Activated CD8-positive, alpha-beta T cell treated with anti-CD3 and anti-CD28 coated beads for 36 hours (primary cell): ENCODE measurements around the gene MAP3K2. TPM values are rescaled to one million over a fixed set of nuclear protein-coding genes. Genes with fewer than 3 reads are reported as not detected.

Experiments
- ATAC-seq: fragments of 200-7000 bp; cut with Tn5 transposase; one replicate; pipeline ENCODE4 v1.10.0; 2021; ENCODE audit warnings: mild to moderate bottlenecking, moderate library complexity
- CTCF ChIA-PET: fragments of 350-600 bp; sonication (Branson Sonifier 250); formaldehyde crosslinking; loops from one replicate; lab custom pipeline; 2021; ENCODE audit warnings: antibody characterized with exemption; lab: Charles Lee
- POLR2A ChIA-PET: fragments of 350-600 bp; sonication (Branson Sonifier 250); formaldehyde crosslinking; loops from one replicate; lab custom pipeline; 2021; ENCODE audit warnings: antibody characterized with exemption; lab: Charles Lee
- DNase-seq: peaks from one replicate; pipeline ENCODE4 v3.0.0-alpha.2; 2020
- H3K27ac Mint-ChIP-seq: one replicate; pipeline ENCODE4 v1.8.0; 2021; ENCODE audit warnings: mild to moderate bottlenecking, mixed read lengths
- H3K27me3 Mint-ChIP-seq: one replicate; pipeline ENCODE4 v1.8.0; 2021; ENCODE audit warnings: mixed read lengths
- H3K36me3 Mint-ChIP-seq: one replicate; pipeline ENCODE4 v1.8.0; 2021; ENCODE audit warnings: low read depth, mixed read lengths
- H3K4me1 Mint-ChIP-seq: one replicate; pipeline ENCODE4 v1.8.0; 2021; ENCODE audit warnings: low read depth, mixed read lengths
- H3K4me3 Mint-ChIP-seq: one replicate; pipeline ENCODE4 v1.8.0; 2021; ENCODE audit warnings: mild to moderate bottlenecking, moderate library complexity, mixed read lengths
- H3K9me3 Mint-ChIP-seq: one replicate; pipeline ENCODE4 v1.8.0; 2021; ENCODE audit warnings: mixed read lengths
- intact Hi-C: fragments of 100-400 bp; cut with micrococcal nuclease; formaldehyde crosslinking; loops from one replicate; pipeline ENCODE4 v1.10.0; 2022
- total RNA-seq, 2 experiments: library from RNA; stranded (reverse); gene quantifications; one replicate each; pipeline ENCODE4 v1.2.3, GENCODE V29; 2021
- TF ChIP-seq, protein P1 (sequence below): fragments of 200-600 bp; IDR thresholded peaks from one replicate; pipeline ENCODE4 v1.8.0; 2022; ENCODE audit warnings: antibody characterized with exemption, mild to moderate bottlenecking

The MAP3K2 gene
- total RNA-seq, 2 experiments from 2014 or later: 54.7 to 55.5 TPM

DNA sequence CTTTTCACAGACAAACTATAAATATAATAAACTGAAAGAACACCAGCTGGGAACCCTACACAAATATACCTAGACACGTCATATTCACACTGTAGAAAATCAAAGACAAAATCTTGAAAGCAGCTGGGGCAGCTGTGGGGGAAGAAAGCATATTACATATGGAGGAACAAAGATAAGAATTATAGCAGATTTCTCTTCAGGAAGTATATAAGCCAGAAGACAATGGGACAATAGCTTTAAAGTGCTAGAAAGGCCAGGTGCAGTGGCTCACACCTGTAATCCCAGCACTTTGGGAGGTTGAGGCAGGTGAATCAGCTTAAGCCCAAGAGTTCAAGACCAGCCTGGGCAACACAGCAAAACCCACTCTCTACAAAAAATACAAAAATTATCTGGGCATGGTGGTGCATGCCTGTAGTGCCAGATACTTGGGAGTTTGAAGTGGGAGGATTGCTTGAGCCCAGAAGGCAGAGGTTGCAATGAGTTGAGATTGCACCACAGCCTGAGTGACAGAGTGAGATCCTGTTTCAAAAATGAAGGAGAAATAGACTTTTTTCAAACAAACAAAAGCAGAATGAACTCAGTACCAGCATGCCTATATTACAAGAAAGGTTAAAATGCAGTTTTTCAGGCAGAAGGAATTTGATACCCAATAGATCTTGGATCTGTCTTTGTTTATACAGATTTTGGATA lies 67.0 kb downstream of the MAP3K2 start:
- ChIA-PET POLR2A (no interaction called here), CTCF (interaction anchor here (0.7 to 1.3 kb wide), 2 partner anchors 98 to 158 kb away, joined by 3 read pairs; no protein-coding TSS in a partner anchor)
- intact Hi-C loops: loop anchor here (10.0 kb wide), 1 partner anchor 164 kb away; no protein-coding TSS in a partner anchor
- no peak overlapping the region for H3K4me3 Mint-ChIP-seq
- H3K27ac Mint-ChIP-seq: no peak overlapping the region
- peaks cover 8% of the 10 kb centered on the region for H3K9me3 Mint-ChIP-seq
- H3K36me3 Mint-ChIP-seq: peaks cover 53% of the 10 kb centered on the region
- TF ChIP-seq, protein P1, sequence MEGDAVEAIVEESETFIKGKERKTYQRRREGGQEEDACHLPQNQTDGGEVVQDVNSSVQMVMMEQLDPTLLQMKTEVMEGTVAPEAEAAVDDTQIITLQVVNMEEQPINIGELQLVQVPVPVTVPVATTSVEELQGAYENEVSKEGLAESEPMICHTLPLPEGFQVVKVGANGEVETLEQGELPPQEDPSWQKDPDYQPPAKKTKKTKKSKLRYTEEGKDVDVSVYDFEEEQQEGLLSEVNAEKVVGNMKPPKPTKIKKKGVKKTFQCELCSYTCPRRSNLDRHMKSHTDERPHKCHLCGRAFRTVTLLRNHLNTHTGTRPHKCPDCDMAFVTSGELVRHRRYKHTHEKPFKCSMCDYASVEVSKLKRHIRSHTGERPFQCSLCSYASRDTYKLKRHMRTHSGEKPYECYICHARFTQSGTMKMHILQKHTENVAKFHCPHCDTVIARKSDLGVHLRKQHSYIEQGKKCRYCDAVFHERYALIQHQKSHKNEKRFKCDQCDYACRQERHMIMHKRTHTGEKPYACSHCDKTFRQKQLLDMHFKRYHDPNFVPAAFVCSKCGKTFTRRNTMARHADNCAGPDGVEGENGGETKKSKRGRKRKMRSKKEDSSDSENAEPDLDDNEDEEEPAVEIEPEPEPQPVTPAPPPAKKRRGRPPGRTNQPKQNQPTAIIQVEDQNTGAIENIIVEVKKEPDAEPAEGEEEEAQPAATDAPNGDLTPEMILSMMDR: no peak
- ATAC-seq: no peak
- no peak for DNase-seq
- H3K27me3 Mint-ChIP-seq: no peaks in the 10 kb centered on the region
- H3K4me1 Mint-ChIP-seq: peaks cover 6% of the 10 kb centered on the region

DNA sequence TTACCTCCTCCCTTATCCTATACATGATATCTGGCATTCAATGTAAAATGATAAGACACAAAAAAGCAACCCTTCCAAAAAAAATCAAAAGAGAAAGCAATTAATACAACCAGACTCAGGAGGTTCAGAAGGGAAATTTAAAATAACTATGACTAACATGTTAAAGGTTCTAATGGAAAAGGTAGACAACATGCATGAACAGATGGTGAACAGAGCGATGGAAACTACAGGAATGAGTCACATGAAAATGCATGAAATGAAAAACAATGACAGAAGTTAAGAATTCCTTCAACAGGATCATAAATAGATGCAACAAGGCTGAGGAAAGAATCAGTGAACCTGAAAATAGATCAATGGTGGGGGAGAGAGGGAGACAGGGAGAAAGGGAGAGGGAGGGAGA lies 67.7 kb downstream of the MAP3K2 start:
- Mint-ChIP-seq H3K4me3 (no peak overlapping the region), H3K27me3 (no peaks in the 10 kb centered on the region), H3K36me3 (peaks cover 58% of the 10 kb centered on the region), H3K9me3 (peaks cover 8% of the 10 kb centered on the region), H3K27ac (peak overlapping the region; percentile 50), H3K4me1 (peaks cover 6% of the 10 kb centered on the region)
- ATAC-seq: no peak
- no peak for DNase-seq
- ChIA-PET POLR2A (interaction anchor here (0.7 kb wide), 1 partner anchor 26 kb away, joined by 3 read pairs; the partner anchor contains the start of gene ERCC3), CTCF (interaction anchor here (0.7 kb wide), 1 partner anchor 99 kb away, joined by 3 read pairs; no protein-coding TSS in a partner anchor)
- intact Hi-C loops: loop anchor here (10.0 kb wide), 1 partner anchor 165 kb away; no protein-coding TSS in a partner anchor
- TF ChIP-seq, protein P1: no peak

DNA sequence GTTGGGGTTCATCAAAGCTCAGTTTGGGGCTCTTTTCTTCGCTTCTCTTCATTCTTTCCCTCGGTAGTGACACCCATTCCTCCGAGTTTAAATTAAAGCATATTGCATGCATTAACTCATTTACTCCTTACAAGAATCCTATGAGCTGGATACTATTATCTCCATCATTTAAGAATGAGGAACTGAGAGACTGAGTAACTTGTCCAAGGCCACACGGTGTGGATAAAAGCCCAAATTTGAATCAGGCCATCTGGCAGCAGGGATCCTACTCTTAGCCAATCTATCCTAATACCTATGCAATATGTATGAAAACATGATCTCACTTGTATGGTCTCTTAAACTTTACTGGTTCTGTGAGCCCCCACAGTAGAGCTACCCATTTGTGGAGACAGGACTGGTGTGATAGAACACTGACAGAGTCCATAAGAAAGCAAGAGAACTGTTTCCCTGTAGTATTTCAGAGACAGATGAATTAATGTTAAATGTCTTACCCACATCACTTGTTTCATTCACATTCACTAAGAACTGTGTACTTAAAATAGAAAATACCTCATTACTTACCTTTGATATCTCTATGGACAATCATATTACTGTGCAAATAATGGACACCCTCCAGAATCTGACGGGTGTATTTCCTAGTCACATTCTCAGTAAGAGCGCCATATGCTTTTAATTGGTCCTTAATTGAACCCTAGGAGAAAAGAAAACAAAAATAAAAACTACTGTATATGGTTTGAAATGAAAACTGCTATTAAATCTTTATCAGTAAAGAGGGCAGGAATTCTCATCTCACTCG lies 73.4 kb downstream of the MAP3K2 start:
- CTCF ChIA-PET: interaction anchor here (1.6 kb wide), 1 partner anchor 10 kb away, joined by 4 read pairs; no protein-coding TSS in a partner anchor
- POLR2A ChIA-PET: no interaction called here
- DNase-seq: no peak
- Mint-ChIP-seq H3K36me3 (peaks cover 45% of the 10 kb centered on the region), H3K4me1 (no peaks in the 10 kb centered on the region), H3K27ac (no peak overlapping the region), H3K27me3 (no peaks in the 10 kb centered on the region), H3K9me3 (no peaks in the 10 kb centered on the region), H3K4me3 (no peak overlapping the region)
- no peak for ATAC-seq
- intact Hi-C loops: no loop called here
- TF ChIP-seq, protein P1: no peak

DNA sequence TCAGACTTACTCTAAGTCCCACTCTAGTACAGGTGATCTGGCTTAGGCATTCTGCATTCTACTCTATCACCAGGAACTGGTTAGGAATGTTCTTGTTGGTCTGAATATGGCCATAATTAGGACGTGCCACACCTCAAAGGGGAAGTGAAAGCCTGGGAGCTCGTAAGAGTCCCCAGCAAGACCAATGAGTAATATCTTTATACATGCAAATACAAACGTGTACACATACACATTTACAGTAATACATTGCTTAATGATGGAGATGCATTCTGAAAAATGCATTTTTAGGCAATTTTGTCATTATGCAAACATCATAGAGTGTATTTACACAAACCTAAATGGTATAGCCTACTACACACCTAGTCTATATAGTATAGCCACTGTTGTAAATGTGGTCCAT lies 74.4 kb downstream of the MAP3K2 start:
- ChIA-PET CTCF (interaction anchor here (1.6 kb wide), 1 partner anchor 9 kb away, joined by 4 read pairs; no protein-coding TSS in a partner anchor), POLR2A (no interaction called here)
- peaks cover 39% of the 10 kb centered on the region for H3K36me3 Mint-ChIP-seq

More for the DNA sequence above, 74.4 kb downstream of the MAP3K2 start:
- H3K4me3 Mint-ChIP-seq: no peak overlapping the region
- intact Hi-C loops: no loop called here
- DNase-seq: no peak
- no peaks in the 10 kb centered on the region for H3K9me3 Mint-ChIP-seq
- no peak overlapping the region for H3K27ac Mint-ChIP-seq
- no peaks in the 10 kb centered on the region for H3K27me3 Mint-ChIP-seq
- TF ChIP-seq, protein P1: no peak
- no peak for ATAC-seq
- H3K4me1 Mint-ChIP-seq: no peaks in the 10 kb centered on the region
